ENCODE data around the gene MGAT3.

MGAT3 gene

DNA sequence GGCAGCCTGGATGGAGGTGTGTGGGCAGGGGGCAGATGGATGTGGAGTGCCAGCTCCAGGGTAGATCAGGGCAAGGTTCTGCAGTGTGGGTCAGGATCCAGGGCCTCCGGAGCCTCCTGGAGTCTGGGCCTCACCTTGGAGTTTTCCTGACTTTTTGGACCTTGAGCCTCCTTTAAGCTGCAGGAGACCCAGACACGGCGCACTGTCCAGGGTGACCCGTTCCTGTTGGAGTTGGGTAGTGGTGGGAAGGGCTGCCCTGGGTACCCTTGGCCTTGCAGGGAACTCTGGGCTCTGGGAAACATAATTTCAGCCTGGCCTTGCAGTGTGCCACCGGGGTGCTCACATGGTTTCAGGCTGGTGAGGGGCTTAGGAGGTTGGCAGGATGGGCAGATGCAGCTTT lies 17.0 kb downstream of the MGAT3 start:
- no peak for DNase-seq

DNA sequence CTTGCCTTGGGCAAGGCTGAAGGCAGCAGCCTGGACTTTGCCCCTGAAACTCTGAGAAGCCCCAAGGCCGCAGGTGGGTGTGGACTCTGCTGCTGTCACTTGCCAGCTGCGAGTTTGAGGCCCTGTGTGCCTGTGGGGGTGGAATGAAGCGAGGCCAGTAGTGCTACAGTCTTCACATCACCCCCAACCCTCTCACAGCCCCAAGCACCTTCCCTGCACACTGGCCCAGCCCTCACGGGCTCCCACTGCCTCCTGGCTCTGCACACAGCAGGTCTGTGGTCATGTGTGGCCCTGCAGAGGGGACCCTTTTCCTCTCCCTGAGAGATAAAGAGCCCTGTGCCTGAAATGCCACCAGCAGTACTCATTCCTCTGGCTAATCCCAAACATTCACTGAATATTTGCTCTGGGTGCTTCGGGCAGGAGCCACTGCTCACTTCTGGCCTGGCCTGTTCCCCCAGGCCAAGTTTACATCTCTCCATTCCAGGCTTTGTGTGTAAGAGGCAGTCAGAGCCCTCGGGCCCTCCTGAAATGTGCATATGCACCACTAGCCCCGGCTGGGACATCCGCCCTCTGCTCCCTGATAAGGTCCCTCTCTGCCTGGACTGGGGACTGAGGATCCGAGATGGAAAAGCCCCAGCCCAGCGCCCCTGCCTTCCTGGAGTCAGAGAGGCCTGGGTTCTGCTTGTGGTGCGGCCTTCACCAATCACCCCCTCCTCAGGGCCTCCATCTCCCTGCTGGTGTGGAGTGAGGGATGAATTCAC lies 17.7 kb downstream of the MGAT3 start:
- no peak for DNase-seq

DNA sequence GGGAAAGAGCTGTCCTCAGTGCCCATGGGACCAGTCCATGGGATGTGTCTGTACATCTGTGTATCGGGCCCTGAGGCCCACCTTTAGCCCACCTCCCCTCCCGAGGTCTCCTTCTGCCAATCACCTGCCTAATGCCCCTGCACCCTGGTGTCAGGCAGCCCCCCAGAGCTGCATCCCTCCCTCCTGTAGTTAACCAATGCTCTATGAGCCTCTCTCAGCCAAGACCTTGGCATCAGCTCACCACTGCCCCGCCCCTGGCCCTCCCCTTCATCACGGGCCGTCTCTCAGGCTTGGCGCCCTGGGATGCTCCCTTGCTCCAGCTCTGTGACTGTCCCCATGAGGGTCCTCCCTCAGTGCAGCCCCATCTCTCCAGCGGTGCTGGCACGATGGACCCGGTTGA lies 18.5 kb downstream of the MGAT3 start:
- DNase-seq, result no peak

DNA sequence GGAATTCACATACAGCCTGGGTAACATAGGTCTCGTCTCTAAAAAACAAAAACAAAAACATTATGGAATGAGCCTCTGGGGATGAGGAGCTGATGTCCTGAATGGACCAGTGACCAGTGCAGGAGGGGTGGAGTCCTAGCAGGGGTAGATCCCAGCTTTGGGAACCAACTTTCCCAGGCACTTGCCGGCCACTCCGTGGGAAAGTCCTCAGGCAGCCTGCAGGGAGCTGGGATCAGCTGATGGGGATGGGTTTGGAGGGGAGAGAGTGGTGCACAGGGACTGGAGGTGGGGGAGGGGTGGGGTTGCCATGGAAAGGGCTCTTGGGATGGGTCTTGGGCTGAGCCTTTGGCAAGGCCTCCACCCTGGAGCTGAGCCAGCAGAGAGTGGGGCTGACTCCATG lies 19.1 kb downstream of the MGAT3 start:
- DNase-seq, result no peak

DNA sequence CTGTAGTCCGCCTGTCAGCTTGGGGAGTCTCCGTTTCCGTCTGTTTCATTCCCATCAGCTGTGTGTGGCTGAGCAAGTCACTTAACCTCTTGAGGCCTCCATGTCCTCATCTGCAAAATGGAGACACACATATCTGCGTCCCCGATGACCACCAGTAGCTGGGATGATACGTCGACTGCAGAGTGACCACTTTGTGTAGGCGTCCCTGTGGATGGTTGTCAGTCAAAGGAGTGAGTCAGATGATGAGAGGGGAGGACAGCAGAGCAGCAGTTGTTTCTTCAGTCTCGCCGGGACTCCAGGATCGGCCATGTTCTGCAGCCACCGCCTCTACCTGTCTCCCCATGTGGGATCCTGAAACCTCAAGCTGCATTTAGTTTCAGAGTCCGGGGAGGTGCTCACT lies 19.9 kb downstream of the MGAT3 start:
- no peak for DNase-seq

DNA sequence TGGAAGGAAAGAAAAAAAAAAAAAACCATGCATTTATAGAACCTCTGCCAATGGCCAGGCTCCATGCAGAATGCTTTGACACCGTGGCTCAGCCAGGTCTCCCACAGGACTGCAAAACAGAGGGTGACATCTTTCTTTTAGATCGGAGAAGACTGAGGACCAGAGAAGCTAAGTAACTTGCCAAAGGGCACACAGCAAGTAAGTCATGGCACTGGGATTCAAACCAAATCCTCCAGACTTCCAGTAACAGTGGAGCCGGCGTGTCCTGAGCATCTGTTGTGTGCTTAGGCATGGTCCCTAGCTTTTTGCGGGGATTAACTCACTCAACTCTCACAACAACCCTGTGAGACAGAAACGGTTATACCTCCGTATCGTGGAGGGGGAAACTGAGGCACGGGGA lies 20.7 kb downstream of the MGAT3 start:
- no peak for DNase-seq

DNA sequence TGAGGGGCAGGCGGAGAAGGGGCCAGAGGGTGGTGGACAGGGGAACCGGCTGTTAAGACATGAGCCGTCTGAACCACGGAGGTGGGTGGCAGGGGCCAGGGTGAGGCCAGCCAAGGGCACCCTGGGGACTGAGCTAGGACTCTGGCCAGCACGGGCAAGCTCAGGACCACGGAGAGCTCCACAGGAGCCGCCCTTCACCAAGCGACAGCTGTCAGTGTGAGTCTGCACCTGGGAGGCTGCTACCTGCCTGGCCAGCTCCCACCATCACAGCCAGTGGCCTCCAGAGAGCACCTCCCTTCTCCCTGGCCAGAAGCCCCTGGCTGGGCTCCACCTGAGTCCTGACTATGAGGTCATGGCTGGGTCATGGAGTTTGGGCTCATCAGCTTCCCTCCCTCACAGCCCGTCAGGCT lies 21.6 kb downstream of the MGAT3 start:
- DNase-seq, result no peak

DNA sequence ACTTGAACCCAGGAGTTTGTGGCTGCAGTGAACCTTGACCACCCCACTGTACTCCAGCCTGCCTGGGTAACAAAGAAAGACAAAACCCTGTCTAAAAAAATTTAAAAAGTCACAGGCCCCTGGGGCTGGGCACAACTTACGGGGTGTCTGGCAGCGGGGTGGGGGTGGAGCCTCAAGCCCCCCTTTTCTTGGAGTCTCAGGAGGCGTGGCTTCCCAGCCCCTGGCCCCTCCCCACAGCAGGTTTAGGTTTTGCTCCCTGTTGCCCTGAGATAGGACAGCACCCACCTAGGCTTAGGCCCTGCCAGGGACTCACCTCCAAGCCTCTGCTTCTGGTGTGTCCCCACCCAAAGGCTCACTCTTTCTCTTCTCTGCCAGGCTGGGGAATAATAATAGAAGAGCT lies 22.4 kb downstream of the MGAT3 start:
- no peak for DNase-seq

DNA sequence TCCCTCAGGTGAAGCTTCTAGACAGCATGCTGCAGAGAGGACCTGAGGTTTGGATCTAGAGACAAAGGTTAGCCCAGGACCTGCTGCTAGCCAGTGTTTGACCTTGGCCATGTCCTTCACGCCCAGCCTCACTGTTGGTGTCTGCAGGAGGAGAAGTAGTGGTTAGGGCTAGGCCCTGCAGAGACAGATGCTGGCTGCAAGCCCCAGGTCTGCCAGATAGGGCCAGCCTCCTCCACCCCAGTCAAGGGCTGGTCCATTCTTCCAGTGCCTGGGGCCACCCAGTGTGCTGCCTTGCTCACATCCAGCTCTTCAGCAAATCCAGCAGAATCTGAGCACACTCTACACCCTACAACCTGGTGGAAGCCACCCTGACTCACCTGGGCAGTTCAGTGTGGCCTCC lies 23.7 kb downstream of the MGAT3 start:
- DNase-seq, result no peak

DNA sequence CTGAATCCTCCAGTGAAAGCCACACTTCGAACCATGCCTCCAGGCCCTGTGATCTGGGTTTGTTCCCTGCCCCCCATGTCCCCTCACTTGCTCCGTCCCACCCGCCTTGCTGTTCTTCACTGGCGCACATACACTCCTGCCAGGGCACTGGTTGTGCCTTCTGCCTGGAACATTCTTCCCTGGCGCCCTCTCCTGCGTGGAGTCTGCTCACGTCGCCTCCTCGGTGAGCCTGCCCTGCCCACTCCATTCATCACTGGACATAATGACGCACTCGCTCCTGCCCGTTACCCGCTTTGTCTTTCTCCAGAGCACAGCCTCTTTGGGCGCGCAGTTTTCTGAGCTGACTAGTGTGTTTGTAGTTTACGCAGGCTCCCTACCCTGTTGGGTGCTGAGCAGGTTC lies 24.2 kb downstream of the MGAT3 start:
- no peak for DNase-seq

DNA sequence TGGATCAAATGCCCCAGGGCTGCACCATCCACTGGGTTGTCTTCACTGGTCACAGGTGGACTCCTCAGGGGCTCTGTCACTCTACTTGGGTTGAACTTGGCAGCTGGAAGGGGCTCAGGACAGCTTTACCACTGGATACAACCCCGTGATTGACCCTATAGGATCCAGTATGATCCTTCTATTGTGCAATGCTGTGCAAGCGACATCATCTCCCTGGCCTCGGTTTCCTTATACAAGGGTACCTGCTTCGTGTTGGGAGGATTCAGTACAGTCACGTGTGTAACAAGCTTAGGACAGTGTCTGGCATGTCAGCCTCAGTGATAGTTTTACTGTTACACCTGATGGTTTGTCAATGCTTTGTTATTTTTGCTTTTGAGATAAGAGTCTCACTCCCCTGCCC lies 24.8 kb downstream of the MGAT3 start:
- DNase-seq, result no peak

DNA sequence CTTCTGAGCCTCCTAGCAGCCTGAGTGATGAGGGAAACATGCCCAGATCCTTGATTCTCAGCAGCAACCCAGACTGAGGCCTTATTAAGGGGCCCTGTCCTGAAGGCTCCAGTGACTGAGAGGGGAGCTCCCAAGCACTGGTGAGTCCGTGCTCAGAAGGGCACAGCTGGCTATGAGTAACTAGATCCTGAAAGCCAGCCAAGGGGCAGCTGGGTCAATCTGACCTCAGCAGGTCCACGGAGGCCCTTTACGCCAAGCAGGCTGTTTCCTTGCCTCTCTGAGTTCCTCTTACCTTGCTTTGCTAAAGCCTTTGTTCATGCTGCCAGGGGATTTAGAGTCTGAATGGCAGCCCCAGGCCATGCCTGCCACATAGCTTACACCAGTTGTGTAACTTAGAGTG lies 26.0 kb downstream of the MGAT3 start:
- no peak for DNase-seq

DNA sequence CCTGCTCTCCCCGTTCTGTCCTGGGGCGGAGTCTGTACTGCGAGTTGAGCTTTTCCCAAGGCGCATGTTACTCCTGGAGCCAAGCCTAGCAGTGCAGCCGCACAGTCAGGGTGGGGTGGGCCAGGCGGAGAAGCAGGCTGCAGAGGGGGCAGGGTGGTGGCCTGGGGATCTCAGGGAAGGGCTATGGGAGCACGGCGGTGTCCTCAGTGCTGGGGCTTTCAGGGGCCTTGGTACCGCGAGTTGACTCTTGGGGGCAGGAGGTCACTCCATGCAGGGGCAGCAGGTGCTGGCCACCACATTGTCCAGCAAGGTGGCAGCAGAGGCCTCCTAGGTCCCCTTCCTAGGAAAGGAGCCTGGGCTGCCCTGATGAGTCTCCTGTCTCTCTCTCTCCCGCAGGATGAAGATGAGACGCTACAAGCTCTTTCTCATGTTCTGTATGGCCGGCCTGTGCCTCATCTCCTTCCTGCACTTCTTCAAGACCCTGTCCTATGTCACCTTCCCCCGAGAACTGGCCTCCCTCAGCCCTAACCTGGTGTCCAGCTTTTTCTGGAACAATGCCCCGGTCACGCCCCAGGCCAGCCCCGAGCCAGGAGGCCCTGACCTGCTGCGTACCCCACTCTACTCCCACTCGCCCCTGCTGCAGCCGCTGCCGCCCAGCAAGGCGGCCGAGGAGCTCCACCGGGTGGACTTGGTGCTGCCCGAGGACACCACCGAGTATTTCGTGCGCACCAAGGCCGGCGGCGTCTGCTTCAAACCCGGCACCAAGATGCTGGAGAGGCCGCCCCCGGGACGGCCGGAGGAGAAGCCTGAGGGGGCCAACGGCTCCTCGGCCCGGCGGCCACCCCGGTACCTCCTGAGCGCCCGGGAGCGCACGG lies 30.4 kb downstream of the MGAT3 start:
- no peak for DNase-seq

DNA sequence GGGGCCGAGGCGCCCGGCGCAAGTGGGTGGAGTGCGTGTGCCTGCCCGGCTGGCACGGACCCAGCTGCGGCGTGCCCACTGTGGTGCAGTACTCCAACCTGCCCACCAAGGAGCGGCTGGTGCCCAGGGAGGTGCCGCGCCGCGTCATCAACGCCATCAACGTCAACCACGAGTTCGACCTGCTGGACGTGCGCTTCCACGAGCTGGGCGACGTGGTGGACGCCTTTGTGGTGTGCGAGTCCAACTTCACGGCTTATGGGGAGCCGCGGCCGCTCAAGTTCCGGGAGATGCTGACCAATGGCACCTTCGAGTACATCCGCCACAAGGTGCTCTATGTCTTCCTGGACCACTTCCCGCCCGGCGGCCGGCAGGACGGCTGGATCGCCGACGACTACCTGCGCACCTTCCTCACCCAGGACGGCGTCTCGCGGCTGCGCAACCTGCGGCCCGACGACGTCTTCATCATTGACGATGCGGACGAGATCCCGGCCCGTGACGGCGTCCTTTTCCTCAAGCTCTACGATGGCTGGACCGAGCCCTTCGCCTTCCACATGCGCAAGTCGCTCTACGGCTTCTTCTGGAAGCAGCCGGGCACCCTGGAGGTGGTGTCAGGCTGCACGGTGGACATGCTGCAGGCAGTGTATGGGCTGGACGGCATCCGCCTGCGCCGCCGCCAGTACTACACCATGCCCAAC lies 31.2 kb downstream of the MGAT3 start:
- no peak for DNase-seq

DNA sequence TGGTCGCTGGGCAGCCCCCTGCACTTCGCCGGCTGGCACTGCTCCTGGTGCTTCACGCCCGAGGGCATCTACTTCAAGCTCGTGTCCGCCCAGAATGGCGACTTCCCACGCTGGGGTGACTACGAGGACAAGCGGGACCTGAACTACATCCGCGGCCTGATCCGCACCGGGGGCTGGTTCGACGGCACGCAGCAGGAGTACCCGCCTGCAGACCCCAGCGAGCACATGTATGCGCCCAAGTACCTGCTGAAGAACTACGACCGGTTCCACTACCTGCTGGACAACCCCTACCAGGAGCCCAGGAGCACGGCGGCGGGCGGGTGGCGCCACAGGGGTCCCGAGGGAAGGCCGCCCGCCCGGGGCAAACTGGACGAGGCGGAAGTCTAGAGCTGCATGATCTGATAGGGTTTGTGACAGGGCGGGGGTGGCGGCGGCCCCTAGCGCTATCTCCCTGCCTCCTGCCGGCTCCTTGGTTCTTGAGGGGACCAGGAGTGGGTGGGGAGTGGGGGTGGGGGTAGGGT lies 31.8 kb downstream of the MGAT3 start:
- DNase-seq, result no peak

DNA sequence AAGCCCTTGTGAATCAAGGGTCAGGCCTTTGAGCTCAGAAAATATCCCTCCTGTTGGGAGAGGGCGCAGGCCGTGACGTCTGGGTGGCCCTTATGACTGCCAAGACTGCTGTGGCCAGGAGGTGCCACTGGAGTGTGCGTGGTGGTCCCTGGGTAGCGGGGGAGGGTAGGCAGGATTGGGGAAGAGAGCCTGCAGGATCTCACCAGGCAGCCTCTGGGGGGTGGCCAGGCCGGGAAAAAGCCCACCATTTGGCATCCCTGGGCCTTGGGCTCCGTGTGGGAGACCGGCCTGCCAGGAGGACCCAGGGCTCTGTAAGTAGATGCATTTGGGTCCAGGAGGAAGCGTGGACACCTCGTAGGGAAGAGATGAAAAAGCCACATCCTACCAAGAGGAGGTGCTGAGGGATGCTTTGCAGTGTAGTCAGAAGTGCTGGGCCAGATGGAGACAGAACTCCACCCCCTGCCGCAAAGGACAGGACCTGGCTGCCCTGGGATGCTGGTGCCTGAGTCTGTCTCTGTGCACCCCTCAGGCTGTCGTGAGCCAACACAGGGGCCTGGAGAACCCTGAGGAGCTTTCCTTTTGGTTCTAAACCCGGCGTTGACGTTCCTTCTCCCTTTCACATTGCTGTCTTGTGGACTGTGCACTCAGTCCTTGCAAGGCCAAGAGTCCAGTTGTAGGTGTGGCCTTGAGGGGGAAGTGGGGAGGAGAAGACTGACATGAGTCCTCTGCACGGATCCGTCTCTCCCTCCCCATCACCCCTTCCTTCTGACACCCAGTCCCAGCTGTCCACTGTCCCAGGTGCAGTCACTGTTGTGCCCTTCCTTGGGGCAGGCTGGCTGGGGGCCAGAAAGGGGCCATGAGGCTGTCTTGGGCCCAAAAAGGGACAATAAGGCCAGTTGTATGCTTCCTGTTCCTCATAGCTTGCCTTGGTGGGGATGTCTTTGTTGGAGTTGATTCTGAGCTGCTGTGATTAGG lies 32.6 kb downstream of the MGAT3 start:
- DNase-seq, result no peak

DNA sequence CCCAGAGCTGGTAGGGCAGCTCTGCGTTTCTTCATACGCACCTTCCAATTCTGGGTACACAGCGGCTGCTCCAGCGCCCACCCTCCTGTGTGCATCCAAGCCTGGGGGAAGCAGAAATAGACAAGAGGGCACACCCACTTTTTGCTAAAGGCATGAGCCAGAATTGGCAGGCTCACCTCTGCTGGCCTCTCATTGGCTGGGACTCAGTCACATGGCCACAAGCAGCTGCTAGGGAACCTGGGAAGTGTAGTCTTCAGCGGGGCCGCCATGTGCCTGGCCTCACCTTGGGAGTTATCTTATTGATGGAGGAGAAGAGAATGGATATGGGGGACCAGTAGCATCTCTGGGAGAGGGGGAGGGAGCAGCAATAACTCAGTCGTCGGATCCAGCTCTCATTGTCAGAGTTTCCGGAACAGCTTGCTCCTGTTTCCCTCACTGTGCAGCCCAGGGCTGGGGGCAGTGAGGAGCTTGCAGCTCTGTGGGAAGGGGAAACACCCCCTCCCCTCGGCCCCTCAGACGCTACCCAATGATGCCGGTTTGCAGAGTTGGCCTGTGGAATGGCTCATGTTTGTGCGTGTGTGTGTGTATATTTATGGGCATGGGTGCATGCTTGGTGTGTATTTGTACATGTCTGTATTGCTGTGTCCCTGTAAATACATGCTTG lies 33.5 kb downstream of the MGAT3 start:
- peak; percentile 45 for DNase-seq

DNA sequence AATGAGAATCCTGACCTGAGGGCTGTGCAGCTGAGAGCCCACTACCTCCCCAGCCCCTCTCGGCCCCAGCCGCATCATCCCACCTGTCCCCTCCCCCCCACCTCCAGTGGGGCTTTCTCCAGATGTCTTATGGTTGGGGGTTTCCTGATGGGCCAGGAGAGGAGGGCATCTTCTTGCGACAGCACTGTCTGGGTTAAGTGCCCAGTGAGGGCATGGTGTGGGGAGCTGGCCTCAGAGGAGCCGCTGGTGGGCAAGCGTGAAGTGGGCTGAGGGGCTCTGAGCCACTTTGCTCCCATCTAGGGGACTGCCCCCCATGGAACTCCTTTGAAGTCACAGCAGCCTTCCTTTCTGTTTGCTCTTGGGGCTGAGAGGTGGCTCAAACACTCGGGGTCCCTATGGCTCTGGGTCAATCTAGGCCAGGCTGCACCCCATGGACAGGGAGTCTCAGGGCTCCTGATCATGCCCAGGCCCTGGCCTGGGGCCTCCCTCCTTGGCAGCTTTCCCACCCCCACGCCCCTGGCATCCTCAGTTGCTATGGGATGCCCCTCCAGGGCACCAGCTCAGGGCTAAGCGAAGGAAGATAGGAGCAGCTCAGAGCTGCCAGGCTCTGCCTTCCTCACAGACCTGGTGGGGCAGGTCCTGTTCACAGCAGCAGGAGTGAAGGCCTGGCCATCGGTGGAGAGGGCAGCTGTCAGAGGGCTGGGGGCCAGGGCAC lies 34.3 kb downstream of the MGAT3 start:
- no peak for DNase-seq

DNA sequence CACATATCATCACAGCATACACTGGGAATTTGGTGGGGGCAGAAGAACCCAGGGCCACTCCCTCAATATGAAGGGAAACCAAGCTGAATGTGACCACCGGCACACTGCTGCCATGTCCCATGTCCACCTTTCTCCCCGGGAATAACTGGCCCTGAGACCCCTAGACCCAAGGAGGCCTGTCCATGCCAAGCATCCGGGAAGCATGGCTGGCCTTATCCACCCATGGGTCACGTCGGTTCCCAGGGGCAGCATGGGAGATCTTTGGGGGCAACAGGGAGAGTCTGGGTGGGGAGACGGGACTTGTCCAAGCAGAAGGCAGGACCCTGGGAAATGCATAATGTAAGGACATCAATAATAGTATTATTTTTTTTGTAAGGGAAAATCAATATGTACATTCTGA lies 34.9 kb downstream of the MGAT3 start:
- no peak for DNase-seq

DNA sequence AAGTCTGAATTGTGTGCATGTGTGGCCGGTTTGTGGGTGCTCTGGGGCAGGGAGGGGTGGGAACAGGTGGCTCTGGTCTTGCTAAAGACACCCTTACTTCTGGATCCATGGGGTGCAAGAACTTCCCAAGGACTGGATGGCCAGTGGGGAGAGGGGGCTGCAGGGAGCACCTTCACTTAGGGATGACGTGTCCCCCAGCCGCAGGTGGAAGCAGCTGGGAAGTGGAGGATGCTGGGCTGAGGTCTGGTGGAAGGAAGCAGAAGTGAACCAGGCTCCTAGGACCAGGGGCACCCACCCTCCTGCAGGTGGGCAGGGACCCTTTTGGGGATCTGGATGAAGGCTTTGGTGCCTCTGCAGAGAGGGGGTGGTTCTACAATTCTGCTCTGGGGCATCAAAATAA lies 35.4 kb downstream of the MGAT3 start:
- DNase-seq, result no peak

DNA sequence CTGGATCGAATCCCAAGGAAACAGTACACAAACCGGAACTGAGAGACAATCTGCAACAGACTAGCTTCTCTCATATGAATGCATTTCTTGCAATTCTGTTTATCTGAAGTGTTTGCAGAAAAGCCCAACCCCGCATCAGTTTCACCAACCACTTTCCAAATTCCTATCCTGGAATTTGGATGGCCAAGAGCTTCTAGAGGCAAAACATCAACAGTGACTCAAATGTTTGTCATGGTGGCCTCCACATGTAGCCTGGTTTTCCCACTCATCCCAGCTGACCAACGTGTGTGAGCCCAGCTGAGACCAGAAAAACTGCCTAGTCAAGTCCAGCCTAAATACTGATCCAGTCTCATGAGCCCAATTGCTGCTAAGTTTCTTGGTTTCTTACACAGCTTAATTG lies 36.9 kb downstream of the MGAT3 start:
- no peak for DNase-seq

Measured in NCI-H1048 (cell line).